ENCODE measurements around the gene POLR1D. TPM values are rescaled to one million over a fixed set of nuclear protein-coding genes. Genes with fewer than 3 reads are reported as not detected.

Gene POLR1D
- total RNA-seq, 1 donor from 2014 or later: 120 TPM

Other genes with a start within 250 kb of the POLR1D start
- gene GTF3A, start 197.3 kb upstream of the POLR1D start, total RNA-seq: 47.5 to 53.7 TPM (median 48.6 TPM) in 3 replicates
- 39.1 to 41.1 TPM (median 40.4 TPM) in 3 replicates for gene MTIF3, start 171.3 kb upstream of the POLR1D start, total RNA-seq
- gene LNX2, start 1.4 kb upstream of the POLR1D start, total RNA-seq: 12.8 to 14.4 TPM (median 13.6 TPM) in 3 replicates
- not detected in 3 replicates for gene GSX1, start 170.6 kb downstream of the POLR1D start, total RNA-seq

All from mesothelial cell of epicardium (in vitro differentiated cells).